Dedifferentiated amniotic fluid mesenchymal stem cell (primary cell): ENCODE measurements around the gene UVRAG.
A peak's percentile ranks its signal among the peaks of the same experiment; 100 is the strongest.
"Not testable (repeated sequence)": the region's sequence is repeated elsewhere in the genome, so short reads cannot be mapped to it uniquely, and the experiment has no call there.

ENCODE experiments used
- DNase-seq: peaks from one replicate; pipeline ENCODE4 v3.0.0-alpha.2; 2016; ENCODE audit errors: extremely low spot score

Gene UVRAG

GRCh38 chr11:75839851-75840250 lies 24.8 kb downstream of the UVRAG start:
- DNase-seq: no peak

- no peak for DNase-seq
Observed at GRCh38 chr11:75840522-75840921, 25.5 kb downstream of the UVRAG start.

- DNase-seq: no peak
Observed at GRCh38 chr11:75841739-75842138, 26.7 kb downstream of the UVRAG start.

GRCh38 chr11:75845324-75845723 lies 30.3 kb downstream of the UVRAG start:
- no peak for DNase-seq

- DNase-seq: no peak
Observed at GRCh38 chr11:75849894-75850293, 34.9 kb downstream of the UVRAG start.

- no peak for DNase-seq
Observed at GRCh38 chr11:75850787-75851186, 35.8 kb downstream of the UVRAG start.

- DNase-seq: no peak
Observed at GRCh38 chr11:75851203-75851602, 36.2 kb downstream of the UVRAG start.

- no peak for DNase-seq
Observed at GRCh38 chr11:75852406-75853017, 37.5 kb downstream of the UVRAG start.

- DNase-seq: not testable (repeated sequence)
Observed at GRCh38 chr11:75853563-75853962, 38.6 kb downstream of the UVRAG start.

GRCh38 chr11:75853971-75854370 lies 39.0 kb downstream of the UVRAG start:
- no peak for DNase-seq

GRCh38 chr11:75855206-75855605 lies 40.2 kb downstream of the UVRAG start:
- DNase-seq: no peak

GRCh38 chr11:75856912-75857311 lies 41.9 kb downstream of the UVRAG start:
- DNase-seq: no peak

GRCh38 chr11:75858042-75858441 lies 43.0 kb downstream of the UVRAG start:
- no peak for DNase-seq

GRCh38 chr11:75858613-75859012 lies 43.6 kb downstream of the UVRAG start:
- DNase-seq: peak; percentile 20

GRCh38 chr11:75859614-75860013 lies 44.6 kb downstream of the UVRAG start:
- no peak for DNase-seq

GRCh38 chr11:75862437-75862836 lies 47.4 kb downstream of the UVRAG start:
- DNase-seq: no peak

GRCh38 chr11:75867778-75868374 lies 52.9 kb downstream of the UVRAG start:
- peak; percentile 55 for DNase-seq

GRCh38 chr11:75868990-75869389 lies 54.0 kb downstream of the UVRAG start:
- no peak for DNase-seq

GRCh38 chr11:75869661-75870455 lies 54.8 kb downstream of the UVRAG start:
- DNase-seq: no peak

- DNase-seq: no peak
Observed at GRCh38 chr11:75872887-75873416, 57.9 kb downstream of the UVRAG start.

GRCh38 chr11:75873417-75874221 lies 58.6 kb downstream of the UVRAG start:
- DNase-seq: no peak
